Esophagus muscularis mucosa (tissue), 4 donors: ENCODE measurements around the gene FBN1. TPM values are rescaled to one million over a fixed set of nuclear protein-coding genes. Genes with fewer than 3 reads are reported as not detected.

Experiments used
- DNase-seq: peaks from one replicate; pipeline ENCODE4 v3.0.0-alpha.2; 2017; ENCODE audit errors: extremely low spot score
- H3K27ac ChIP-seq, 4 donors: fragments of 200-600 bp; sonication (generic); replicated peaks in 1 of 4; 1 replicate in 3 of 4; 2 replicates in 1 of 4; pipeline ENCODE4 v1.5.1; 2016 to 2019; ENCODE audit warnings: mild to moderate bottlenecking in 1 of 4
- H3K27me3 ChIP-seq, 4 donors: fragments of 200-600 bp; sonication (generic); one replicate each; pipeline versions ENCODE4 v1.5.1 to v1.6.0; 2016 to 2019
- H3K36me3 ChIP-seq, 4 donors: fragments of 200-600 bp; sonication (generic); one replicate each; pipeline ENCODE4 v1.5.1; 2016 to 2019
- H3K4me1 ChIP-seq, 4 donors: fragments of 200-600 bp; sonication (generic); one replicate each; pipeline ENCODE4 v1.5.1; 2016 to 2019
- H3K4me3 ChIP-seq, 4 donors: fragments of 200-600 bp; sonication (generic); 1 replicate in 2 of 4; 2 replicates in 2 of 4; pipeline ENCODE4 v1.5.1; 2016 to 2019; ENCODE audit warnings: mild to moderate bottlenecking in 4 of 4, moderate library complexity in 1 of 4
- H3K9me3 ChIP-seq, 4 donors: fragments of 200-600 bp; sonication (generic); 1 replicate in 3 of 4; 2 replicates in 1 of 4; pipeline ENCODE4 v1.5.1; 2016 to 2019
- EP300 ChIP-seq: sonication (generic); formaldehyde crosslinking; IDR thresholded peaks from one replicate; pipeline ENCODE4 v1.6.1; 2017; ENCODE audit warnings: antibody characterized with exemption
- POLR2A ChIP-seq: fragments of 450-650 bp; IDR thresholded peaks from one replicate; pipeline ENCODE4 v1.6.1; 2017; ENCODE audit warnings: antibody characterized with exemption, moderate library complexity, mild to moderate bottlenecking, low read depth
- POLR2AphosphoS5 ChIP-seq, 2 donors: sonication (generic); formaldehyde crosslinking; IDR thresholded peaks; one replicate each; pipeline ENCODE4 v1.6.1; 2017; ENCODE audit warnings: antibody characterized with exemption in 2 of 2
- WGBS: methylation state at CpG from one replicate; pipeline ENCODE4 v1.1.5; 2018; 5-methylcytosine and 5-hydroxymethylcytosine counted together
- intact Hi-C: fragments of 100-400 bp; cut with DNase I; formaldehyde crosslinking; loops from one replicate; pipeline ENCODE4 v1.15.1; 2023
- total RNA-seq, 4 donors: library from RNA; depleted of rRNA; stranded (reverse); fragments of >200 nt; gene quantifications; one replicate each; pipeline versions ENCODE4 v1.1.0 to v1.2.1, GENCODE V29; 2016
- TF ChIP-seq, protein P1 (sequence below), 3 experiments: fragments of 200-600 bp in 2 of 3; fragments of 450-650 bp in 1 of 3; sonication (generic) in 2 of 3; IDR thresholded peaks; one replicate each; pipeline ENCODE4 v1.5.1; 2017 to 2019; ENCODE audit warnings: antibody characterized with exemption in 3 of 3, mild to moderate bottlenecking in 2 of 3, moderate library complexity in 1 of 3

Gene FBN1
- total RNA-seq, 4 donors from 2014 or later = 159 to 253 (median 226) TPM

DNA sequence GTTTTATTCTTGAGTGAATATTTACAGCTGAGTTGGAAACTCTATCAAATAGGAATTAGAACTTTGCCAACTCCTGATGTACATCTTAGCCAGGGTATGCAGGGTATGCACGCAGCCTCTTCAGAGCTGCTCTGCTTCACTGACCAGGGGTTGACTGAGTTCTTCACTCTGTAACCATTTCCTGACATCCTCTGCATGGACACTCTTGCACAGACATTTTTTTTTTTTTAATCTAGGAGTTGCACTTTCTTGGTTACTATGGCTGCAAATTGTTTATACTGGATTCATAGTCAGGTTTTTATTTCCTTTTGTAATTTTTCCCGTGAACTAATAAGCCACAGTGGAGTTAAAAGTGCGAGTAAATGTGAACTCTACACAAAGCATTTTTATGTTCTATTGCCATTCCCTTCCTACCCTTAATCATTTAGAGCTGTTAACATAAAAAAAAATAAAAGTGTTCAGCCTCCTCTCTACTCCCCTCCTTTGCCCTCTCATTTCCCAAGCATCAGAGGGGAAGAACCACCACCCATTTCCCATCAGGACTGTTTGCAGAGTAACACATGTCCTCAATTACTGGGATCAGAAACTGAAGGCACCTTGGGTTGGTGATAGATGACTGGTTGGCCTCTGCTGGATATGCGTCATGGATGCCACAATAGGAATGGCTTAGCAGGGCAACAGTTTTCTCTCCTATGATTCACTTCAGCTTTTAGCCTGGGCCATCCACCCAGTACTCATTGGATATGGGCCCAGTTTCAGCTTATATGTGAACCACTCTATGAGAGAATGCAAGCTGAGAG, 260.3 kb downstream of the FBN1 start:
- Histone ChIP-seq H3K9me3 (no peaks in the 10 kb centered on the region), H3K27ac (no peak overlapping the region), H3K4me3 (no peak overlapping the region), H3K27me3 (no peaks in the 10 kb centered on the region), H3K4me1 (peaks cover 8 to 26% (median 18%) of the 10 kb centered on the region in 4 donors), H3K36me3 (no peaks in the 10 kb centered on the region)
- TF ChIP-seq POLR2AphosphoS5 (IDR thresholded peaks at IDR 0.05) = no peak
- no peak for TF ChIP-seq POLR2A
- 61% methylated on average over 4 of the region's 4 CpGs for WGBS
- intact Hi-C loops = no loop called here
- no peak for DNase-seq

DNA sequence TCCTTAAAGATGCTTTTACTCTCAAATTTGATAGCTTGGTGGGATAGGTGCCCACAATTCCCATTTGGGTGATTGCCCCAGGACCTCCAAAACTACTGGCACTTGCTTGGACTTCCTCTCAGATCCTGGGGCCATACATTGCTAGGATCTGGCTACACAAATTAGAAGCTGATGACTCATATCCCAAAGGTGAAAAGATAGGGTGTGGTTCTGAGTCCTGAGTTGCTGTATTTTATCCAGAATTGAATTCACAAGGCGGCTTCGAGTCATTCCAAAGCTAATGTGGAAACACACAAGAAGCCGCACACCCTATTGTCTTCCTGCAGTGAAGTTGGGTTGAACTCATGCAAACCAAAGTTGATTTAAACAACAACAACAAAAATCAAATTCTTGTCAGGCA, 260.9 kb downstream of the FBN1 start:
- no peaks in the 10 kb centered on the region for H3K9me3 ChIP-seq
- intact Hi-C loops = no loop called here
- no peaks in the 10 kb centered on the region for H3K27me3 ChIP-seq
- H3K36me3 ChIP-seq = no peaks in the 10 kb centered on the region
- H3K4me3 ChIP-seq = no peak overlapping the region
- 84% methylated on average over 3 of the region's 3 CpGs for WGBS
- no peak overlapping the region for H3K27ac ChIP-seq
- DNase-seq = no peak
- TF ChIP-seq, protein P1, sequence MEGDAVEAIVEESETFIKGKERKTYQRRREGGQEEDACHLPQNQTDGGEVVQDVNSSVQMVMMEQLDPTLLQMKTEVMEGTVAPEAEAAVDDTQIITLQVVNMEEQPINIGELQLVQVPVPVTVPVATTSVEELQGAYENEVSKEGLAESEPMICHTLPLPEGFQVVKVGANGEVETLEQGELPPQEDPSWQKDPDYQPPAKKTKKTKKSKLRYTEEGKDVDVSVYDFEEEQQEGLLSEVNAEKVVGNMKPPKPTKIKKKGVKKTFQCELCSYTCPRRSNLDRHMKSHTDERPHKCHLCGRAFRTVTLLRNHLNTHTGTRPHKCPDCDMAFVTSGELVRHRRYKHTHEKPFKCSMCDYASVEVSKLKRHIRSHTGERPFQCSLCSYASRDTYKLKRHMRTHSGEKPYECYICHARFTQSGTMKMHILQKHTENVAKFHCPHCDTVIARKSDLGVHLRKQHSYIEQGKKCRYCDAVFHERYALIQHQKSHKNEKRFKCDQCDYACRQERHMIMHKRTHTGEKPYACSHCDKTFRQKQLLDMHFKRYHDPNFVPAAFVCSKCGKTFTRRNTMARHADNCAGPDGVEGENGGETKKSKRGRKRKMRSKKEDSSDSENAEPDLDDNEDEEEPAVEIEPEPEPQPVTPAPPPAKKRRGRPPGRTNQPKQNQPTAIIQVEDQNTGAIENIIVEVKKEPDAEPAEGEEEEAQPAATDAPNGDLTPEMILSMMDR (IDR thresholded peaks at IDR 0.05) = no peak
- no peak for TF ChIP-seq EP300
- no peak for TF ChIP-seq POLR2A
- TF ChIP-seq POLR2AphosphoS5 (IDR thresholded peaks at IDR 0.05) = no peak
- peaks cover 8 to 20% (median 14%) of the 10 kb centered on the region in 4 donors for H3K4me1 ChIP-seq

DNA sequence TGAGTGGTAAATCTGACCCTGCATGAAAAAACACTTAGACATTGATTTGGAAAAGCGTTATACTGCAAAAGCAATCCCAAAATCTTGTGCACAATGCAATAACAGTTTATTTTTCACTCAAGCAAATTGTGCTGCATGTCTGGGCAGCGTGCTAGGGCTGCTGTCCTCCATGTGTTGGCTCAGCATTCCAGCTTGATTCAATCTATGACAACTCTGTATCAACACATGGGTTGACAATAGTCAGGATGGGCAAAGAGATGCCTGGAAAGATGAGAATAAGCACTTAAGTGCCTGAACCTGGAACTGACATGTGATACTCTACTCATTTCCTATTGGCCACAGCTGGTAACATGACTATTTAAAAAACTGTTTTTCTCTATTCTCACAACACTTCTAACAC, 262.5 kb downstream of the FBN1 start:
- Histone ChIP-seq H3K4me3 (no peak overlapping the region), H3K36me3 (no peaks in the 10 kb centered on the region), H3K9me3 (no peaks in the 10 kb centered on the region), H3K27ac (no peak overlapping the region), H3K4me1 (peaks cover 2 to 4% (median 3%) of the 10 kb centered on the region in 4 donors), H3K27me3 (no peaks in the 10 kb centered on the region)
- intact Hi-C loops = no loop called here
- DNase-seq = no peak
- 92% methylated on average over 2 of the region's 2 CpGs for WGBS
- TF ChIP-seq EP300 = no peak
- no peak for TF ChIP-seq POLR2AphosphoS5 (IDR thresholded peaks at IDR 0.05)
- TF ChIP-seq, protein P1 (IDR thresholded peaks at IDR 0.05) = no peak
- no peak for TF ChIP-seq POLR2A

DNA sequence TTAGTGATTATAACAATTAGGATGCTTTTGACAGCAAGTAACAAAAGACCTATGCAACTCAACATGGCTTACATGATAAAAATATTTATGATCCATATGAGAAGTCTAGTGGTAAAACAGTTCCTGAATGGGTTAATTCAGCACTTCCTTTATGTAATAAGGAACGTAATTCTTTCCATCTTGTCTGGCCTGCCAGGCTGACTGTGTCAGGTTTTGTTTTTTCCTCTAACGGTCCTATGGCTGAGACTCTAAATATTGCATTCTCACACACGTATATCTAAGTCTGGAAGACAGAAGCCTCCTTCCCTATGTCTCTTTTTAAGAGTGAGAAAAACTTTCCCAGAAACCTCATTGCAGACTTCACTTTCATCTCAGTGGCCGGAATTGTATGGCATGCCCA, 263.6 kb downstream of the FBN1 start:
- H3K4me3 ChIP-seq = no peak overlapping the region
- no peaks in the 10 kb centered on the region for H3K9me3 ChIP-seq
- TF ChIP-seq EP300 (no peak), POLR2A (no peak), POLR2AphosphoS5 (IDR thresholded peaks at IDR 0.05) (no peak)
- TF ChIP-seq, protein P1 (IDR thresholded peaks at IDR 0.05) = no peak
- H3K27ac ChIP-seq = no peak overlapping the region
- intact Hi-C loops = no loop called here
- H3K27me3 ChIP-seq = no peaks in the 10 kb centered on the region
- H3K36me3 ChIP-seq = no peaks in the 10 kb centered on the region
- no peaks in the 10 kb centered on the region for H3K4me1 ChIP-seq
- 64% methylated on average over 4 of the region's 4 CpGs for WGBS
- no peak for DNase-seq

DNA sequence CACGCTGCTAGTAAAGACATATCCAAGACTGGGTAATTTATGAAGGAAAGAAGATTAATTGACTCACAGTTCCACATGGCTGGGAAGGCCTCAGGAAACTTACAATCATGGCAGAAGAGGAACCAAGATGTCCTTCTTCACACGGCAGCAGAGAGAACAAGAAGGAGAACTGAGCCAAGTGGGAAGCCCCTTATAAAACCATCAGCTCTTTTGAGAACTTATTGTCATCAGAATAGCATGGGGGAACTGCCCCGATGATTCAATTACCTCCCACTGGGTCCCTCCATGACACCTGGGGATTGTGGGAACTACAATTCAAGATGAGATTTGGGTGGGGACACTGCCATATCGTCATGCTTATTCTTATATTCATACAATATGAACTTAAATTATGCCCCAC, 265.3 kb downstream of the FBN1 start:
- no peak overlapping the region for H3K27ac ChIP-seq
- H3K4me1 ChIP-seq = no peaks in the 10 kb centered on the region
- H3K9me3 ChIP-seq = no peaks in the 10 kb centered on the region
- WGBS = 85% methylated on average over 4 of the region's 4 CpGs
- no peaks in the 10 kb centered on the region for H3K36me3 ChIP-seq
- no peak for DNase-seq
- TF ChIP-seq EP300 (no peak), POLR2A (no peak), POLR2AphosphoS5 (IDR thresholded peaks at IDR 0.05) (no peak)
- TF ChIP-seq, protein P1 (IDR thresholded peaks at IDR 0.05) = no peak
- no peaks in the 10 kb centered on the region for H3K27me3 ChIP-seq
- intact Hi-C loops = no loop called here
- no peak overlapping the region for H3K4me3 ChIP-seq
